GM12892 (cell line): ENCODE measurements around the gene SLC11A2.

Source experiments
- DNase-seq: peaks from one replicate; pipeline ENCODE4 v3.0.0; 2011; ENCODE audit not compliant: insufficient read length
- FAIRE-seq: peaks from 2 replicates; lab custom pipeline; 2011; peaks lifted over from hg19 to GRCh38; lab: Jason Lieb, UNC
- POLR2A ChIP-seq: IDR thresholded peaks from 2 replicates; pipeline ENCODE4 v1.6.1; 2011; ENCODE audit warnings: low read depth, low read length, control low read depth
- POLR2AphosphoS5 ChIP-seq: IDR thresholded peaks from 2 replicates; pipeline ENCODE4 v1.6.1; 2011; ENCODE audit warnings: low read depth, low read length, control low read depth
- TAF1 ChIP-seq: IDR thresholded peaks from 2 replicates; pipeline ENCODE4 v1.6.1; 2011; ENCODE audit warnings: low read depth, mild to moderate bottlenecking, control low read depth, low read length, borderline replicate concordance

Gene SLC11A2

GRCh38 chr12:51049525-51049924 lies 23.3 kb upstream of the SLC11A2 start:
- no peak for FAIRE-seq
- DNase-seq, result no peak
- TF ChIP-seq POLR2A (no peak), TAF1 (no peak), POLR2AphosphoS5 (no peak)

GRCh38 chr12:51048661-51049251 lies 22.6 kb upstream of the SLC11A2 start:
- DNase-seq (no peak), FAIRE-seq (no peak)
- no peak for TF ChIP-seq TAF1

GRCh38 chr12:51047655-51048540 lies 21.7 kb upstream of the SLC11A2 start, which contains the start of gene LETMD1:
LETMD1 (plus strand) TSS chr12:51048327; CDS start chr12:51048357, 30 bp downstream.
- FAIRE-seq (peak; percentile 97), DNase-seq (peak; percentile 83)
- TF ChIP-seq TAF1, result peak; percentile 81
- TF ChIP-seq POLR2A, result peak; percentile 94
- peak; percentile 87; the same call in 1 of the 2 replicates for TF ChIP-seq POLR2AphosphoS5

- TF ChIP-seq POLR2AphosphoS5 (no peak), POLR2A (no peak), TAF1 (no peak)
- FAIRE-seq (no peak), DNase-seq (no peak)
Measured at GRCh38 chr12:51036279-51036678, 10.1 kb upstream of the SLC11A2 start.

- DNase-seq (no peak), FAIRE-seq (no peak)
- TF ChIP-seq POLR2AphosphoS5 (no peak), POLR2A (no peak), TAF1 (no peak)
Measured at GRCh38 chr12:51033457-51034089, 7.4 kb upstream of the SLC11A2 start.

- no peak for FAIRE-seq
- no peak for DNase-seq
- TF ChIP-seq POLR2AphosphoS5, result no peak
- TF ChIP-seq TAF1, result no peak
- no peak for TF ChIP-seq POLR2A
Measured at GRCh38 chr12:51033048-51033447, 6.9 kb upstream of the SLC11A2 start.

GRCh38 chr12:51028813-51029150 lies 2.6 kb upstream of the SLC11A2 start:
- TF ChIP-seq POLR2A (no peak), TAF1 (no peak), POLR2AphosphoS5 (no peak)
- DNase-seq (no peak), FAIRE-seq (no peak)

- FAIRE-seq (no peak), DNase-seq (no peak)
- no peak for TF ChIP-seq POLR2A
- no peak for TF ChIP-seq TAF1
- TF ChIP-seq POLR2AphosphoS5, result no peak
Measured at GRCh38 chr12:51028126-51028812, 2.1 kb upstream of the SLC11A2 start.

- FAIRE-seq, result no peak
Measured at GRCh38 chr12:51027342-51027835, 1.2 kb upstream of the SLC11A2 start.

GRCh38 chr12:51025338-51025835 lies 797 bp downstream of the SLC11A2 start:
- no peak for TF ChIP-seq TAF1
- no peak for TF ChIP-seq POLR2AphosphoS5
- no peak for TF ChIP-seq POLR2A
- DNase-seq (no peak), FAIRE-seq (no peak)

More at GRCh38 chr12:51027342-51027835, 1.2 kb upstream of the SLC11A2 start:
- TF ChIP-seq POLR2A (no peak), POLR2AphosphoS5 (no peak), TAF1 (no peak)
- no peak for DNase-seq

GRCh38 chr12:51023625-51024382 lies 2.4 kb downstream of the SLC11A2 start:
- DNase-seq (no peak), FAIRE-seq (no peak)
- TF ChIP-seq POLR2AphosphoS5 (no peak), POLR2A (no peak), TAF1 (no peak)

- FAIRE-seq, result no peak
- TF ChIP-seq POLR2A, result no peak
- no peak for TF ChIP-seq POLR2AphosphoS5
- no peak for TF ChIP-seq TAF1
- DNase-seq, result no peak
Measured at GRCh38 chr12:51021694-51022093, 4.5 kb downstream of the SLC11A2 start.
